Astrocyte (in vitro differentiated cells and primary cell): ENCODE results near the gene ALPP. TPM values are rescaled to one million over a fixed set of nuclear protein-coding genes. Genes with fewer than 3 reads are reported as not detected.

Source experiments
- DNase-seq: peaks from one replicate; pipeline ENCODE4 v3.0.0-alpha.2; 2010; ENCODE audit warnings: low read depth
- FAIRE-seq: peaks from 2 replicates; lab custom pipeline; 2011; peaks lifted over from hg19 to GRCh38; lab: Jason Lieb, UNC
- H2AFZ ChIP-seq: 2 replicates; pipeline ENCODE4 v1.6.0; 2012; ENCODE audit warnings: low read depth, low read length, inconsistent platforms
- H3K27ac ChIP-seq: 2 replicates; pipeline ENCODE4 v1.5.1; 2011; ENCODE audit warnings: low read depth, low read length, inconsistent platforms
- H3K27me3 ChIP-seq: 2 replicates; pipeline ENCODE4 v1.6.0; 2011; ENCODE audit warnings: low read length, inconsistent platforms; ENCODE audit not compliant: insufficient read depth
- H3K36me3 ChIP-seq: 2 replicates; pipeline ENCODE4 v1.5.1; 2011; ENCODE audit warnings: low read length, inconsistent platforms; ENCODE audit not compliant: insufficient read depth
- H3K4me1 ChIP-seq: 2 replicates; pipeline ENCODE4 v1.5.1; 2011; ENCODE audit warnings: low read length, inconsistent platforms; ENCODE audit not compliant: insufficient read depth
- H3K4me2 ChIP-seq: 2 replicates; pipeline ENCODE4 v1.6.0; 2012; ENCODE audit warnings: low read length, inconsistent platforms
- H3K4me3 ChIP-seq: 2 replicates; pipeline ENCODE4 v1.5.1; 2011; ENCODE audit warnings: low read depth, mild to moderate bottlenecking, low read length, inconsistent platforms; ENCODE audit not compliant: insufficient read depth
- H3K79me2 ChIP-seq: 2 replicates; pipeline ENCODE4 v1.6.0; 2012; ENCODE audit warnings: mild to moderate bottlenecking, low read length, inconsistent platforms; ENCODE audit not compliant: insufficient read depth
- H3K9ac ChIP-seq: 2 replicates; pipeline ENCODE4 v1.6.0; 2012; ENCODE audit warnings: mild to moderate bottlenecking, low read length, inconsistent platforms
- H3K9me3 ChIP-seq: 2 replicates; pipeline ENCODE4 v1.5.1; 2012; ENCODE audit warnings: low read depth, mild to moderate bottlenecking, low read length, inconsistent platforms; ENCODE audit not compliant: insufficient read depth
- H4K20me1 ChIP-seq: 2 replicates; pipeline ENCODE4 v1.6.0; 2012; ENCODE audit warnings: low read length, inconsistent platforms; ENCODE audit not compliant: insufficient read depth
- H3K27ac Mint-ChIP-seq: one replicate; pipeline ENCODE4 v1.8.0; 2021; ENCODE audit warnings: mild to moderate bottlenecking, mixed read lengths; ENCODE audit not compliant: unreplicated experiment
- H3K27me3 Mint-ChIP-seq: one replicate; pipeline ENCODE4 v1.8.0; 2021; ENCODE audit warnings: low read depth, mixed read lengths; ENCODE audit not compliant: unreplicated experiment
- H3K36me3 Mint-ChIP-seq: one replicate; pipeline ENCODE4 v1.8.0; 2021; ENCODE audit warnings: low read depth, mixed read lengths; ENCODE audit not compliant: unreplicated experiment
- H3K4me1 Mint-ChIP-seq: one replicate; pipeline ENCODE4 v1.8.0; 2021; ENCODE audit warnings: low read depth, mixed read lengths; ENCODE audit not compliant: unreplicated experiment
- H3K4me3 Mint-ChIP-seq: one replicate; pipeline ENCODE4 v1.8.0; 2021; ENCODE audit warnings: mild to moderate bottlenecking, moderate library complexity, mixed read lengths; ENCODE audit not compliant: unreplicated experiment
- H3K9me3 Mint-ChIP-seq: one replicate; pipeline ENCODE4 v1.8.0; 2021; ENCODE audit warnings: mild to moderate bottlenecking, mixed read lengths; ENCODE audit not compliant: unreplicated experiment
- EZH2 ChIP-seq: IDR thresholded peaks from 2 replicates; pipeline ENCODE4 v1.6.1; 2012; ENCODE audit warnings: mild to moderate bottlenecking, low read length, inconsistent platforms; ENCODE audit not compliant: insufficient read depth
- total RNA-seq: library from RNA; stranded (reverse); gene quantifications from 2 replicates; pipeline ENCODE4 v1.2.1, GENCODE V29; 2021
- TF ChIP-seq, protein P1 (sequence below): IDR thresholded peaks from 2 replicates; pipeline ENCODE4 v1.5.1; 2011; ENCODE audit warnings: low read depth, mild to moderate bottlenecking, inconsistent platforms, low read length, moderate library complexity; ENCODE audit not compliant: insufficient read depth

Gene ALPP
- total RNA-seq, 1 donor from 2014 or later = 0.32 TPM

DNA sequence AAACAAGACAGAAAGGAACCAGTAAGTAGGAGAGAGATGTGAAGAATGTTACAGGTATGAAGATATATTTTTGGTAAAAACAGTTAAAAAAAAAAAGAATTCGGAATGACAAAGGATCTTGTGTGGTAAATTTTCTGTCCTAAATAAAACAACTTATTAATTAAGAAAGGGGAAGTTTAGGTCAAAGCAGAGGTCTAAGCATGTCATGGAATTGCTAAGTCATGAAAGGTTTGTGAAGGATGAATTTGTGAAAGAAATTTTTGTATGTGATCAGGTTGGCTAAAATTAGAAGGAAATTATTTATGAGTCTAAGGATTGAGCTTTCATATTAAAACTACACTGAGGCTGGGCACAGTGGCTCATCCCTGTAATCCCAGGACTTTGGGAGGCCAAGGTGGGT is 17.0 kb downstream of the ALPP start:
- DNase-seq (no peak), FAIRE-seq (no peak)
- Histone ChIP-seq H3K27me3 (peaks cover 11% of the 10 kb centered on the region), H3K36me3 (no peaks in the 10 kb centered on the region), H3K27ac (no peak overlapping the region), H3K79me2 (no peaks in the 10 kb centered on the region), H3K4me2 (no peak overlapping the region), H2AFZ (no peak overlapping the region), H3K9ac (no peak overlapping the region), H3K4me1 (no peaks in the 10 kb centered on the region), H3K9me3 (no peaks in the 10 kb centered on the region), H3K4me3 (no peak overlapping the region), H4K20me1 (no peaks in the 10 kb centered on the region)
- H3K9me3 Mint-ChIP-seq = peaks cover 2% of the 10 kb centered on the region
- no peak overlapping the region for H3K27ac Mint-ChIP-seq
- no peak overlapping the region for H3K4me3 Mint-ChIP-seq
- peaks cover 4% of the 10 kb centered on the region for H3K4me1 Mint-ChIP-seq
- no peak for TF ChIP-seq EZH2
- TF ChIP-seq, protein P1, sequence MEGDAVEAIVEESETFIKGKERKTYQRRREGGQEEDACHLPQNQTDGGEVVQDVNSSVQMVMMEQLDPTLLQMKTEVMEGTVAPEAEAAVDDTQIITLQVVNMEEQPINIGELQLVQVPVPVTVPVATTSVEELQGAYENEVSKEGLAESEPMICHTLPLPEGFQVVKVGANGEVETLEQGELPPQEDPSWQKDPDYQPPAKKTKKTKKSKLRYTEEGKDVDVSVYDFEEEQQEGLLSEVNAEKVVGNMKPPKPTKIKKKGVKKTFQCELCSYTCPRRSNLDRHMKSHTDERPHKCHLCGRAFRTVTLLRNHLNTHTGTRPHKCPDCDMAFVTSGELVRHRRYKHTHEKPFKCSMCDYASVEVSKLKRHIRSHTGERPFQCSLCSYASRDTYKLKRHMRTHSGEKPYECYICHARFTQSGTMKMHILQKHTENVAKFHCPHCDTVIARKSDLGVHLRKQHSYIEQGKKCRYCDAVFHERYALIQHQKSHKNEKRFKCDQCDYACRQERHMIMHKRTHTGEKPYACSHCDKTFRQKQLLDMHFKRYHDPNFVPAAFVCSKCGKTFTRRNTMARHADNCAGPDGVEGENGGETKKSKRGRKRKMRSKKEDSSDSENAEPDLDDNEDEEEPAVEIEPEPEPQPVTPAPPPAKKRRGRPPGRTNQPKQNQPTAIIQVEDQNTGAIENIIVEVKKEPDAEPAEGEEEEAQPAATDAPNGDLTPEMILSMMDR = no peak
- H3K36me3 Mint-ChIP-seq = no peaks in the 10 kb centered on the region
- peaks cover 21% of the 10 kb centered on the region for H3K27me3 Mint-ChIP-seq

GRCh38 chr2:232396683-232397082 is 18.1 kb downstream of the ALPP start:
- Histone ChIP-seq H3K79me2 (no peaks in the 10 kb centered on the region), H2AFZ (no peak overlapping the region), H3K4me1 (no peaks in the 10 kb centered on the region), H3K27me3 (peaks cover 12% of the 10 kb centered on the region), H3K4me3 (no peak overlapping the region), H3K4me2 (no peak overlapping the region), H3K9ac (no peak overlapping the region), H3K27ac (no peak overlapping the region), H3K9me3 (no peaks in the 10 kb centered on the region), H3K36me3 (no peaks in the 10 kb centered on the region), H4K20me1 (no peaks in the 10 kb centered on the region)
- Mint-ChIP-seq H3K36me3 (no peaks in the 10 kb centered on the region), H3K9me3 (peaks cover 2% of the 10 kb centered on the region), H3K4me3 (no peak overlapping the region), H3K27ac (no peak overlapping the region), H3K4me1 (no peaks in the 10 kb centered on the region), H3K27me3 (peaks cover 23% of the 10 kb centered on the region)
- DNase-seq (no peak), FAIRE-seq (no peak)
- TF ChIP-seq, protein P1 = no peak
- TF ChIP-seq EZH2 = no peak

- no peak overlapping the region for H3K27ac ChIP-seq
- H3K4me1 ChIP-seq = no peaks in the 10 kb centered on the region
- no peaks in the 10 kb centered on the region for H3K9me3 ChIP-seq
- H3K79me2 ChIP-seq = no peaks in the 10 kb centered on the region
- TF ChIP-seq, protein P1 = no peak
- no peak for TF ChIP-seq EZH2
- no peak overlapping the region for H3K4me3 ChIP-seq
- Mint-ChIP-seq H3K4me1 (no peaks in the 10 kb centered on the region), H3K4me3 (no peak overlapping the region), H3K36me3 (no peaks in the 10 kb centered on the region), H3K27me3 (peaks cover 24% of the 10 kb centered on the region), H3K9me3 (peaks cover 2% of the 10 kb centered on the region), H3K27ac (no peak overlapping the region)
- no peaks in the 10 kb centered on the region for H3K36me3 ChIP-seq
- DNase-seq = no peak
- FAIRE-seq = no peak
- no peak overlapping the region for H2AFZ ChIP-seq
- peaks cover 12% of the 10 kb centered on the region for H3K27me3 ChIP-seq
- no peak overlapping the region for H3K9ac ChIP-seq
- H4K20me1 ChIP-seq = no peaks in the 10 kb centered on the region
- no peak overlapping the region for H3K4me2 ChIP-seq
Measured at GRCh38 chr2:232398293-232399034, 19.9 kb downstream of the ALPP start.
